HG03442 (cell line): Measurements from ENCODE around the gene ZEB1.
A peak's percentile ranks its signal among the peaks of the same experiment; 100 is the strongest.
"Not testable (repeated sequence)": the region's sequence is repeated elsewhere in the genome, so short reads cannot be mapped to it uniquely, and the experiment has no call there.

Experiments used
- ATAC-seq: cut with Tn5 transposase; IDR thresholded peaks from one replicate; pipeline ENCODE4 v1.9.1; 2021; ENCODE audit warnings: mild to moderate bottlenecking, moderate library complexity; ENCODE audit not compliant: unreplicated experiment

ZEB1 gene

DNA sequence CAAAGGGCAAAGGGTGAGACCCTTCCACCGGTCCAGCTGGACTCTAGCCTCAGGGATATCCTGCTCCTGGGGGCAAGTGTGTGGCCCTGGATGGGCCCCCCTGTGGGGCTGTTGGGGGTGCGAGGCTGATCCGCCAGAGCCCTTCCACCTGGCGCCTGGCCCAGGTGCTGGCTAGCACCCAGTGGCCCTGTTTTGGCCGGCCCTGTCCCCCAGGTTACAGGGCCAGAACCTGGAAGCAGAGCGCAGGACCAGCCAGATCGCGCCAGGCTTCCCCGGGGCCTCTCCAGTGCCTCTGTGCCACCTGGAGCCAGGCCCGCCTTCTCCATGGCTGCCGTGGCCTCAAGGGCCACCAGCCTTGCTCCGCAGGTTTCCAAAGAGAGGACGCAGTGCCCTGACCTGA, 45.2 kb downstream of the ZEB1 start:
- not testable (repeated sequence) for ATAC-seq

DNA sequence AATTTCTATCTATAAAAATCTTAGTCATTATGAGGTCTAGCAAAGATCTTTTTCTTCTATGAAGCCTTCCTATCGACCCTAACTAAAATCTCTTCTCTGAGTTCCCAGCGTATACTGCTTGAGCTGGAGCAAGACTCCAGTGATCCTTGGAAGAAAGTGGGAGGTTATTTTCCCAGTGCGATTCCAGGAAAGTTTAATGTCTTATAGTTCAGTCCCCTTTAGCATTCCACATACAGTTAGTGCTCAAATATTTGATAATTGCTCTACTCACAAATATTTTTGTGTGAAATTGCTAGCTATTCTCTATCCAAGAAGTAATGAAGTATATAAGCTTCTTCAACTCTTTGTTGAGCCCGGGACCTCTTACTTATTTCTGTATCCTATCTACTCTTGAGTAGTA, 47.7 kb downstream of the ZEB1 start:
- no peak for ATAC-seq

DNA sequence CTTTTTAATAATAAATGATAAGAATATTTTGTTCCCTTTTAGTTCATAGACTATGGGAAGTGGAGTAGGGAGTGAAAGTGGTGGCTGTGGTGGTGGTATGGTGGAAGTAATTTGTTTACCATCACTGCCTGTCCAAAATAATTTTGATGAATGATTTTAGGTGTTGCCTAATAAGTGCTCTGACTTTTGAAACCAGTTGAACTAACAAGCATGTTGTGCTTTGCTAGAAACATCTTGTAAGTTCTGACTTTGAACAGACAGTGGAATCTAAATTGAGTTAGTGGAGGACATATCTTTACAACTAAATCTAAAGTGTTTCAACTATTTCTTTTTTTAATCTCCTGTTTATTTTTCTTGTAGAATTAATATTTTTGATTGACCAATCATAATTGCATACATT, 49.7 kb downstream of the ZEB1 start:
- ATAC-seq: no peak

DNA sequence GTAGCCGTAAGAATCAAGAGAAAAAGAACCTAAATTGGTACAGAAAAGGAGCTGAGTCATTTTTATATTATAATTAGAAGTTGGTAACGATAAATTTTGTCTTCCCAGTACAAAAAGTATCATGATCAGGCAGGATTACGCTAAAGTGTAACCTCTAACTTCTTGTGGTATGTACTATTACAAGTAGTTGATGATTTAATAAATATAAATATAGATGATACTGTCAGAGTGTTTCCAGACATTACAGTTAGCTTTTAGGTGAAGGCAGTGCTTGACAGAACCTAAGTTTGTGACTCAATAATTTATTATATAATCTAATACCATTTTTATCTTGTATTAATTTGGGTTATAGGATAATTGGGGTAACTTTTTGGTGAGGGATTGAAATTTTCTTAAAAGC, 53.4 kb downstream of the ZEB1 start:
- no peak for ATAC-seq

DNA sequence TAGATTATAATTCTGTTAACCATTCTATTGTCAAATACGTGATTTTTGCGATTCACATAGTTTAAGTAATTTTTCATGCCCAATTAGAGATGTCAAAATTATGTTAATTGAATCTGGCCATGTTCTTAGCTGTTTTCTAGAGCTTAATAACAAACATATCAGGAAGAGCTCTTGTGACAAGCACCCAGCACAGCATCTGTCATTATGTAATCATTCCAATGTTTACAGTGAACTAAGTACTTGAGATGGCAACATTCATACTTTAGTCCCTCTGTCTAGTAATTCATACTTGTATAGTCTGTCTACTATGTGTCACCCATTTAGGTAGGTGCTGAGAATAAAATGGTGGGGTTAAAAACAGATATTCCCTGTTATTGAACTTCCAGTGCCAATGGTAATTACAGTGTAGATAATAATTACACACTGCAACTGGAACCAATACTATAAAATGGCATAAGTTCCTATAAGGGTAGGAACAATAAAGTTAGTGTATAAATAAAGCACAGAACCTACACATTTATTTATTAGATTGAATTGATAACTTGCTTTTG, 55.2 kb downstream of the ZEB1 start:
- no peak for ATAC-seq

DNA sequence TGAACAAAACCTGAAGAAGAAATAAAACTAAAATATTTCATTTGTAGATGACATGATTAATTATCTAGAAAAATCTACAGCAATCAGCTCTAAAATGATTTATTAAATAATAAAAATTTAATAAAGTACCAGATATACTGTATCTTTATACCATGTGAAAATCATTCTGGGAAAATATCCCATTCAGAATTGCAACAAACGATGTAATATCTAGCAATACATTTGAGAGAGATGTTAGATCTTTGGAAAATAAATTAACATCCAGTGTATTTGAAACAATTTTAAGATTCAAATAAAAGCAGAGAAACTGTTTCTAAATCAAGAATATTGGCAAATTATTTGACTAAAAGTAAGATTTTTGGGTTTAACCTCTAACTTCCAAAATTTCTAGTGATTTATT, 62.2 kb downstream of the ZEB1 start:
- no peak for ATAC-seq

DNA sequence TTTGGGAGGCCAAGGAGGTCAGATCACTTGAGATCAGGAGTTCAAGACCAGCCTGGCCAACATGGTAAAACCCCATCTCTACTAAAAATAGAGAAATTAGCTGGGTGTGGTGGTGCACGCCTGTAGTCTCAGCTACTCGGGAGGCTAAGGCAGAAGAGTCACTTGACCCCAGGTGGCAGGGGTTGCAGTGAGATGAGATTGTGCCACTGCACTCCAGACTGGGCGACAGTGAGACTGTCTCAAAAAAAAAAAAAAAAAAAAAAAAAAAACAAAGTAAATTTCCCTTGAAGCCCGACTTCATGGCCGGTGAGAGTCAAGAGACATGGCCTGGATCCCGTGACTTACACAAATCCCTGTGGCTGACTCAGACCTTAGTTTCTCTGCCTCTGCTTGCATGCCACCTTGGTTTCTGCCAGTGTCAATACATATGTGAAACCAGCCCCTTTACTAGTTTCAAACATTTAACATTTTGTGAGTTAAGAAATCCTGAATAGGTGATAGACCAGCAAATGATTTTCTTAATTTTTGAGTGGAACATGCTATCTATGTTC, 62.8 kb downstream of the ZEB1 start:
- no peak for ATAC-seq

DNA sequence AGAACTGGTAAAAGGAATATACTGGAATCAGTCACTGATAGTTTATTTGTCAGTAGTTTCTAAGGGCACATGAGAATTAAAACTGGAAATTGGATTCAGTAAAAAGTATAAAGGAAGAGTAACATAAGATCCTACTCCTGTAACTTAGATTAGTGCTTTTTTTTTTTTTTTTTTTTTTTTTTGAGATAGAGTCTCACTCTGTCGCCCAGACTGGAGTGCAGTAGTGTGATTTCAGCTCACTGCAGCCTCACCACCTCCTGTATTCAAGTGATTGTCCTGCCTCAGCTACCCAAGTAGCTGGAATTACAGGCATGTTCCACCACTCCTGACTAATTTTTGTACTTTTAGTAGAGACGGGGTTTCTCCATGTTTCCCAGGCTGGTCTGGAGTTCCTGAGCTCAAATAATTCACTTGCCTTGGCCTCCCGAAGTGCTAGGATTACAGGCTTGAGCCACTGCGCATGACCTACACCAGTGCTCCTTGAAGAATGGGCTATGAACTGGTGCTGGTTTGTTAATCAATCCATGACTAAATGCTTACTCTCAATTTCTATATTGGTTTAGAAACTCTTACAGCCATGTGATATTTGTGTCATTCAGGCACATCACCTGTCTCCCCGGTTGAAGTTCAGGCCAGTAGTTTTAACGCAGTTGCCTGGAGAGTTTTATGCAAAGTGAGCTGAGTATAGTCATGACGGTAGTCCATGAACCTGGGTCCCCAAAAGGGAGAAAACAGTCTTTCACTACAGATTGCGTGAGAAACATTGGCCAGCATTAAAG, 65.0 kb downstream of the ZEB1 start:
- ATAC-seq: peak; percentile 94

DNA sequence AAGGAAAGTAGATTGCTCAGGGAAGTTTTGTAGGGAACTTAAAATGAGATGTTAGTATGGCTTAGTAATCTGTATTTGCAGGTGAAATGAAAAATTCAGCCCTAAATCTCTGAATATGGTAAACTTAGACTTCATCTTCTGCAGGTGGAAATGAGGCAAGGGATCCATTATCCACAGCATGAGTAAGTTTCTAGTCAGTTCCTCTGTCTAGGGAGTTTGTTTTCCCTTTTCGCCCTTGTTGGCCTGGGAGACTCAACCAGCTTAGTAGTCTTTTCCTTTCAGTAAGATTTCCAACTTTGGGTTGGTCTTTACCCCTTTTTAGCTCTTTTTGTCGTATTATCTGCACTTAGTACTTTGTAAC, 65.6 kb downstream of the ZEB1 start:
- peak; percentile 24 for ATAC-seq

DNA sequence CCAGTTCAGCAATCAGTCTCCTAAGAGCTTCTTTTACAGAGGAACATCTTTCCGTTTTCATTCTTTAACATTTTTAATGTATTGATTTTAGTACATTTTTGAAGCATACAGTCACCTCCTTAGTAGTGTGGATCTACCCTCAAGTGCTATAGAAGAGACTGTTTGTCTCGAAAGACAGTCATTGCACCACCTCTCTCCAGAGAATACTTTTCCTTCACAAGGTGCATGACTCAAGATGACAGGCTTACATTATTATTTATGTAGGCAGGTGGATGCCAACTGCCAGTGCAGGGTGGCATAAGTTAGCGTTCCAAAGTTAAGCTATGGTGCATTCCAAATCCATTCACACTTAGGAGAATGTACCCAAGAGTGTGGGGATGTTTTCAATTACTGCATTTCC, 71.8 kb downstream of the ZEB1 start:
- no peak for ATAC-seq

DNA sequence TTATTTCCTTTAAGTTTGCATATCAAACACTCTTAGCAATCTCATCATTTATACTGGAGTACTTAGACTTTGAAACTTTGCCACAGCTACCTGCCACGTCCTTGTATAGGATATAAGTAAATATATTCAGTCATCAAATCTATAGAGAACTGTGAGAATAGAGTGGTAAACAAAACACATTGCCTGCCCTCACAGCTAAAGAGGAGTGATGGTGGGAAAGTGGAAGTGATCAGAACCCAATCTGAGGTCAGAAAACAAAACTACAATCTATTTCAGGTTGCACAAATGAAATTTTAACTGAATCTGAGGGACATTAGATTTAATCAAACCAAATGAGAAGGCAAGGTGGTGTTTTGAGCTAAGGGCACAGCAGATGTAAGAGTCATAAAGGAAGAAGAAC, 74.8 kb downstream of the ZEB1 start:
- ATAC-seq: no peak

DNA sequence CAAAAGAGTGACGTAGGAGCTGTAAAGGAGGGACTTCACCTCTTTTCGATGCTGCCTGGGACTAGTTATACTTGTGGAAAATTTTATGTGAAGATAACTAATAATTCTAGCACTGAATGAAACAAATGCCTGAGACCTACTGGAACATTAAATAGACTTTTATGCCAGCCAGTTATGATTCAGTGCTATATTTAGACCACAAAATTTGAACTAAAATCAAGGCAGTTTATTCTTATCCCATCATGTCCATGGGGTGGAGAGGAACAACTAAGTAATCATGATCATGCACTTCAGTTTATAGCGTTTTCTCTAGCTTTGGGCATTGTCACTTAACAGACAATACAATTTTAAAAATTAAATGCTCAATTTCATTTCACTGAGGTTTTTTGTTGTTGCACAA, 76.7 kb downstream of the ZEB1 start:
- no peak for ATAC-seq

DNA sequence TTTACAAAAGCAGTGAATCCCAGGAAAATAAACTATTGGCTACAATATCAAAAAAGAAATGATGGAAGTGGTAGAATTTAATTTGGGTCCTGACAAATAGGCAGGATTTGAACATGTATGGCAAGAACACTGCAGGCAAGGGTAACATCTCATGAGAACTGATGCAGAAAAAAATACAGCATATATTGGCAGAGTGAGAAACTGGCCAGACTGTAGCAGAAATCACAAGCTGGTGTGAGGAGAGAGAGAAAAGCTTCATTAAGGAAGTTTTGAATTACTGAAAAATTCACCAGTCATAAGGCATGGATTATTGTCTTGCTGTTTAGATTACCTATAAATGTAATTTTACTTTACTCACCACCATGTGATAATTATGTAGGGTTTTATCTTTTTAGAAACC, 77.4 kb downstream of the ZEB1 start:
- ATAC-seq: no peak

DNA sequence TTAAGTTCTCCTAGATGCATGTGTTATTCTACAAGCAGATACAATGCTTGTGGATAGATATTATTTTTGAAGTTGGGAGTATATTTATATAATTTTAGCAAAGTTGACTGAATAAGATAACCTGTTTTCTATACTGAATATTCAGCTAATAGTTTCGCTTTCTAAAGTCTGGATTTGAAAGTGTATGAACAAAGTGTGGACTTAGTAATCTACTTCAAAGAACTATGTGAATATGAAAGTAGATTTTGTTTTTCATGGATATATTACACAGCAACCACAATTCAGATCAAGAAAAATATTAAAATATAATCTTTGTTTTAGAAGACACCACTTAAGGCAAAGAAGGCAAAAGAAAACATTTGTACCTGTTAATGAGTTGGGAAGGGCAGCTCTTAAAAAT, 78.8 kb downstream of the ZEB1 start:
- ATAC-seq: no peak

DNA sequence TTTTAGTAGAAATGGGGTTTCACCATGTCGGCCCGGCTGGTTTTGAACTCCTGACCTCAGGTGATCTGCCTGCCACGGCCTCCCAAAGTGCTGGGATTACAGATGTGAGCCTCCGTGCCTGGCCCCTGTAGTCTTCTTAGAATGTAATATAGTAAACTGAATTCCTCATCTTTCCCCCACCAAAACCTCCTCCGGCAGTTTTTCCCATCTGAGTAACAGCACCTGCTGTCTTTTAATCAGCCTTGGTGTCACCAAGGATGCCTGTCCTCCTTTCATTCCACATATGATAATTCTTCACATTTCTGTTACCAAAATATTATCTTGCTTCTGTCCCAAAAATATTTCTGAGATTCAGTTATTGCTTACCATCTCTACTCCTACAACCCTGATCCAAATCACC, 80.2 kb downstream of the ZEB1 start:
- no peak for ATAC-seq

DNA sequence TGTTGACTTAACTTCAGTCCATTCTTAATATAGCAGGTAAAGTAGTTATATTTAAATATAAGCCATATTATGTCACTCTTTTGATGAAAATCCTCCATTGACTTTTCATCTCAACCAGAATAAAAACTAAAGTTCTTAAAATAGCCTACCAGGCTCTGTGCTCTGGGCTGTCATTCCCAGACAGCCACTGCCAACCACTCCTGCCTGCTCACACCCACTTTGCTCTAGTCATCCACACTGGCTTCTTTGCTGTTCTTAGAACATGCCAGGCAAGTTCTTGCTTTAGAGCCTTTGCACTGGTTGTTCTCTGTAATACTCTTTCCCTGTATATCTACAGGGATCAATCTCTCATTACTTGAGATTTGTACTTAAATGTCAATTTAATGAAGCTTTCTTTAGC, 80.6 kb downstream of the ZEB1 start:
- no peak for ATAC-seq

DNA sequence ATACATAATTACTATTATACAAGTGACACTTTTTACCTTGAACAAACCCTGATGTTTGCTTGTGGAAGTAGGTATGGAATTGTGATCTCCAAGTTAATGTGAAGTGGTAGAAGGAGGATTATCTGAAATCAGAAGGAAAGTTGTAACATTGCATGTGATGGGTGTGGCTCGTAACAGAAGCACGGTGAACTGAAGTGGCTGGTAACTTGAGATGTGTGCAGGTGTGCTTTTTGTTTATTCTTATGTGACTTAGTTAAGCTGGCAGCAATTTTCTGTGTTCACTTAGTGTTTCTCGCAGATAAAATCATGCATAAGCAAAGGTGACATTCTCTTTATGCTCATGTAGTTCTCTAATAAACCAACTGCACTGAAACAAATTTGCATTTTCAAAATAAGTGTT, 82.3 kb downstream of the ZEB1 start:
- no peak for ATAC-seq

DNA sequence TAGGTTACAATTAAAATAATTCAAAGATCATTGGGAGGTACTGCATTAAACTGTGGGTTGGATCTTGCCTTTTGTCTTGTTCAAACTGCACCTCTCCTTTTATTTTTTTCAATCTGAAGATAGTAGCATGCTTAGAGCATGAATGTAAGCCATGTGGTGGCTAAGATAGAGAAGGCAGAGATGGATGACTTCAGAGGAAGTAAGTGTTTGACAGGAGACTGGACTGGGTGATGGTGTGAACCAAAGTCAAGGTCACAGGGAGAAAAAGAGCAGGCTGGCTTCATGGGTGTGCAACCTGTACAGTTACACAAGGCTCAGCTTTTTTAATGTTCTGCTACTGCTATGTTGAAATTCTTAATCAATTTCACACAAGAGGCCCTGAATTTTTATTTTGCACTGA, 85.6 kb downstream of the ZEB1 start:
- no peak for ATAC-seq

DNA sequence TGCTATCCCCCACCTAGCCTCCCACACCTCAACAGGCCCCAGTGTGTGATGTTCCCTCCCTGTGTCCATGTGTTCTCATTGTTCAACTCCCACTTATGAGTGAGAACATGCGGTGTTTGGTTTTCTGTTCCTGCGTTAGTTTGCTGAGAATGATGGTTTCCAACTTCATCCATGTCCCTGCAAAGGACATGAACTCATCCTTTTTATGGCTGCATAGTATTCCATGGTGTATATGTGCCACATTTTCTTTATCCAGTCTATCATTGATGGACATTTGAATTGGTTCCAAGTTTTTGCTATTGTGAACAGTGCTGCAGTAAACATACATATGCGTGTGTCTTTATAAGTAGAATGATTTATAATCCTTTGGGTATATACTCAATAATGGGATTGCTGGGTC, 86.8 kb downstream of the ZEB1 start:
- not testable (repeated sequence) for ATAC-seq

DNA sequence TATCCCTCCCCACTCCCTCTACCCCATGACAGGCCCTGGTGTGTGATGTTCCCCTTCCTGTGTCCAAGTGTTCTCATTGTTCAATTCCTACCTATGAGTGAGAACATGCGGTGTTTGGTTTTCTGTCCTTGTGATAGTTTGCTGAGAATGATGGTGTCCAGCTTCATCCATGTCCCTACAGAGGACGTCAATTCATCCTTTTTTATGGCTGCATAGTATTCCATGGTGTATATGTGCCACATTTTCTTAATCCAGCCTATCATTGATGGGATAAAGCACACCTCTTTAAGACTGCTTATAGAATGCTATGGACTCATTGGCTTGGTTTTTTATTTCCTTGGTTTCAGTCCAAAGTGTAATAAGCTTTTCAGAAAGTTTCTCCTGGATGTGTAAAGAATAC, 93.4 kb downstream of the ZEB1 start:
- not testable (repeated sequence) for ATAC-seq

DNA sequence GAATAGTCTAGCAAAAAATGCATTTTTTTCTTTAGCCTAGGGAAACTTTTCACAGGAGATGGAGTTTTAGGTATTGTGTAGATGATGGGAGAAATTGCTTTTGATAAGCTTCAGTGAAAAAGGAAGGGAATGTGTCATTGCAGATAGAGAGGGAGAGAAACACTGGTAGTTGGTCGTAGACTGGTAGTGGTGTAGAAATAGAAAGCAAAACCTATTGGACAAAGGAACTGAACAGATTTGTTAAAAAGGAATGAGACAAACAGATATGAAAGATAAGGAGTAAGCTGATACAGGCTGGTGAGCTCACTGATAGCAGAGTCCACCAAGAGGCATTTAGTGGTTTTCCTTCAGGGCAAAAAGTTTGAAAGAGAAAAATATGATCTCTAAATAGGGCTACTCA, 94.3 kb downstream of the ZEB1 start:
- no peak for ATAC-seq

DNA sequence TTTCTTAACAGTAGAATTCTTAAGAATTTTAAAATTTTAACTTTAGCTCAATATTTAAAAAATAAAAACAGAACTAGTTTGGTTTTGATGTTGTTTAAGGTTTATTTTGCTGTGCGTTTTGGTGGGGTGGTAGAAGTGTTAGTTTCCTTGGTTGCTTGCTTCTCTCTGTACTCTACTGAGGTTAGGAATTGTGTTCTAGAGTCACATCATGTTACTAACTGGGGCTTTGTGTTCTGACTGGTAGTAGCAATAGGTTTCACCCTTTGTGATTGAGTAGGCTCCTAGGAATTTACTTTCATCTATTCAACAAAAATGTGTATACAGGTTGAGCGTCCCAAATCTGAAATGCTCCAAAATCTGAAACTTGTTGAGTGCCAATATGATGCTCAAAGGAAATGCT, 99.5 kb downstream of the ZEB1 start:
- ATAC-seq: no peak
